WTC11 (cell line): ENCODE data around the gene CCDC28B. TPM values are rescaled to one million over a fixed set of nuclear protein-coding genes. Genes with fewer than 3 reads are reported as not detected.
"Not testable (repeated sequence)": the region's sequence is repeated elsewhere in the genome, so short reads cannot be mapped to it uniquely, and the experiment has no call there.

Source experiments
- ATAC-seq: fragments of 200-7000 bp; cut with Tn5 transposase; 2 replicates; pipeline ENCODE4 v1.10.0; 2021; ENCODE audit warnings: mild to moderate bottlenecking, moderate library complexity
- CTCF ChIA-PET: fragments of 300-600 bp; sonication (Branson Sonifier 250); formaldehyde crosslinking; loops from one replicate; lab custom pipeline; 2021; ENCODE audit warnings: antibody characterized with exemption; lab: Charles Lee
- POLR2A ChIA-PET: fragments of 350-600 bp; sonication (Branson Sonifier 250); formaldehyde crosslinking; loops from one replicate; lab custom pipeline; 2021; ENCODE audit warnings: antibody characterized with exemption; lab: Charles Lee
- DNase-seq: peaks from one replicate; pipeline ENCODE4 v3.0.0; 2021; ENCODE audit warnings: low spot score
- H3K27ac Mint-ChIP-seq: 2 replicates; pipeline ENCODE4 v1.8.0; 2021; ENCODE audit warnings: mixed read lengths
- H3K27me3 Mint-ChIP-seq: 2 replicates; pipeline ENCODE4 v1.8.0; 2021; ENCODE audit warnings: low read depth, mild to moderate bottlenecking, moderate library complexity, mixed read lengths
- H3K36me3 Mint-ChIP-seq: 2 replicates; pipeline ENCODE4 v1.8.0; 2021; ENCODE audit warnings: mixed read lengths
- H3K4me1 Mint-ChIP-seq: 2 replicates; pipeline ENCODE4 v1.8.0; 2022; ENCODE audit warnings: mixed read lengths
- H3K4me3 Mint-ChIP-seq: 2 replicates; pipeline ENCODE4 v1.8.0; 2021; ENCODE audit warnings: mild to moderate bottlenecking, moderate library complexity, mixed read lengths
- H3K9me3 Mint-ChIP-seq: 2 replicates; pipeline ENCODE4 v1.8.0; 2021; ENCODE audit warnings: mixed read lengths
- CBFB ChIP-seq: sonication (generic); formaldehyde crosslinking; IDR thresholded peaks from 2 replicates; pipeline ENCODE4 v1.8.1; 2022; ENCODE audit warnings: mild to moderate bottlenecking, low read depth, missing genetic modification reagents
- EMX1 ChIP-seq: fragments of 250-450 bp; sonication (Bioruptor Pico); IDR thresholded peaks from 2 replicates; pipeline ENCODE4 v1.8.0; 2021; ENCODE audit warnings: mild to moderate bottlenecking
- FOXJ3 ChIP-seq: sonication (generic); formaldehyde crosslinking; IDR thresholded peaks from 2 replicates; pipeline ENCODE4 v1.9.0; 2021; ENCODE audit warnings: missing genetic modification reagents, mild to moderate bottlenecking, borderline replicate concordance
- GTF2I ChIP-seq: fragments of 250-450 bp; sonication (Bioruptor Pico); conservative IDR thresholded peaks from 2 replicates; pipeline ENCODE4 v1.4.0; 2021; ENCODE audit warnings: mild to moderate bottlenecking
- JUN ChIP-seq: sonication (generic); formaldehyde crosslinking; IDR thresholded peaks from 2 replicates; pipeline ENCODE4 v1.8.0; 2023; ENCODE audit warnings: mild to moderate bottlenecking, missing genetic modification reagents
- NR1H2 ChIP-seq: sonication (generic); formaldehyde crosslinking; IDR thresholded peaks from 2 replicates; pipeline ENCODE4 v1.9.0; 2021; ENCODE audit warnings: mild to moderate bottlenecking, moderate library complexity, missing genetic modification reagents
- TEAD1 ChIP-seq: sonication (generic); formaldehyde crosslinking; IDR thresholded peaks from 2 replicates; pipeline ENCODE4 v1.8.0; 2022; ENCODE audit warnings: mild to moderate bottlenecking, missing genetic modification reagents
- TEAD4 ChIP-seq: sonication (generic); formaldehyde crosslinking; IDR thresholded peaks from 2 replicates; pipeline ENCODE4 v1.8.0; 2022; ENCODE audit warnings: mild to moderate bottlenecking, missing genetic modification reagents
- TP53 ChIP-seq: sonication (generic); formaldehyde crosslinking; IDR thresholded peaks from 2 replicates; pipeline ENCODE4 v1.8.1; 2023; ENCODE audit warnings: mild to moderate bottlenecking, missing genetic modification reagents
- total RNA-seq: library from RNA; stranded (reverse); gene quantifications from 3 replicates; pipeline ENCODE4 v1.2.3, GENCODE V29; 2021
- TF ChIP-seq, protein P1 (sequence below): sonication (generic); formaldehyde crosslinking; IDR thresholded peaks from 2 replicates; pipeline ENCODE4 v1.8.0; 2022; ENCODE audit warnings: mild to moderate bottlenecking, missing genetic modification reagents
- TF ChIP-seq, protein P2 (sequence below): sonication (generic); formaldehyde crosslinking; IDR thresholded peaks from 2 replicates; pipeline ENCODE4 v1.8.1; 2022; ENCODE audit warnings: missing genetic modification reagents, borderline replicate concordance
- TF ChIP-seq, protein P3 (sequence below): sonication (generic); formaldehyde crosslinking; IDR thresholded peaks from 2 replicates; pipeline ENCODE4 v1.8.1; 2022; ENCODE audit warnings: low read depth, mild to moderate bottlenecking, moderate library complexity, missing genetic modification reagents, borderline replicate concordance
- TF ChIP-seq, protein P4 (sequence below): sonication (generic); formaldehyde crosslinking; IDR thresholded peaks from 2 replicates; pipeline ENCODE4 v1.8.1; 2022; ENCODE audit warnings: mild to moderate bottlenecking, missing genetic modification reagents, moderate library complexity, borderline replicate concordance
- TF ChIP-seq, protein P5 (sequence below): fragments of 250-450 bp; sonication (Bioruptor Pico); IDR thresholded peaks from 2 replicates; pipeline ENCODE4 v2.1.2; 2022; ENCODE audit warnings: mild to moderate bottlenecking, moderate library complexity

Gene CCDC28B
- total RNA-seq, 1 experiment from 2014 or later: 34.4 TPM

DNA sequence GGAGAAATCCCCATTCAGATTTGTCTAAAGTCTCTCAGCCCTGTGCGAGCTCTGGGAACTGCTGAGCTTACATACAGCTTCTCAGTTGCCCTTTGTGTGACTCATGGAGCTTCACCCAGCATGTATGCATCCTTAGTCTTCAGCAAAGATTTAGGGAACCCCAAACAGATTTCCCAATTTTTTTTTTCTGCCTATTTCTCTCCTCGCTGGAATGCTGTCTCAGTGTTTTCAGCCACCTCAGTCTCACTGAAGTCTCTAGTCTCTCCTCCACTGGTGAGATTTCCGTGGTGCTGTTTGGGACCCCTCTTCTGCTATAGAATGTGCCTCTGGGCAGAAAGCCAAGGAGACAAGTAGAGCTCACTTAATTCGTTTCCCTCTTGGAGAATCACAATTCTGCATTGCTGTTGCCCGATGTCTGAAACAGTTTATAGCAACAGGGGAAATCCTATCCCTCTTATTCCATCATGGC is 49.0 kb upstream of the CCDC28B start (continued):
- no peak for TF ChIP-seq CBFB (CRISPR knock-in tag)
- TF ChIP-seq, all 79 proteins: peak for 0

DNA sequence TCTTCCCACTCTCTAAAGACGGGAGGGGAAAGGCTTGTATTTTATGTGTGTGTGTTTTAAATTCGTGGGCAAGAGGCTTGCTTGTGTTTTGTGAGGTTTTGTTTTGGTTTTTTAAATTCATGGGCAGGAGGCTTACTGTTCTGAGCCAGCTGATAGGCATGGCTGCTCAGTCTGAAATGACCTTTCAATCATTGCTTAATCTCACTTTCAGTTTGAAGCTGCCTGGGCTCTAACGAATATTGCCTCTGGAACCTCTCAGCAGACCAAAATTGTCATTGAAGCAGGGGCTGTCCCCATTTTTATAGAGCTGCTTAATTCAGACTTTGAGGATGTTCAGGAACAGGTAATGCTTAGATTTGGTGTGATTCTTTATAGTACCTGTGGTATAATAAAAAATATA is 41.2 kb upstream of the CCDC28B start:
- DNase-seq: no peak
- ChIA-PET POLR2A (no interaction called here), CTCF (no interaction called here)
- H3K27me3 Mint-ChIP-seq: no peaks in the 10 kb centered on the region
- no peaks in the 10 kb centered on the region for H3K4me1 Mint-ChIP-seq
- TF ChIP-seq, protein P1, sequence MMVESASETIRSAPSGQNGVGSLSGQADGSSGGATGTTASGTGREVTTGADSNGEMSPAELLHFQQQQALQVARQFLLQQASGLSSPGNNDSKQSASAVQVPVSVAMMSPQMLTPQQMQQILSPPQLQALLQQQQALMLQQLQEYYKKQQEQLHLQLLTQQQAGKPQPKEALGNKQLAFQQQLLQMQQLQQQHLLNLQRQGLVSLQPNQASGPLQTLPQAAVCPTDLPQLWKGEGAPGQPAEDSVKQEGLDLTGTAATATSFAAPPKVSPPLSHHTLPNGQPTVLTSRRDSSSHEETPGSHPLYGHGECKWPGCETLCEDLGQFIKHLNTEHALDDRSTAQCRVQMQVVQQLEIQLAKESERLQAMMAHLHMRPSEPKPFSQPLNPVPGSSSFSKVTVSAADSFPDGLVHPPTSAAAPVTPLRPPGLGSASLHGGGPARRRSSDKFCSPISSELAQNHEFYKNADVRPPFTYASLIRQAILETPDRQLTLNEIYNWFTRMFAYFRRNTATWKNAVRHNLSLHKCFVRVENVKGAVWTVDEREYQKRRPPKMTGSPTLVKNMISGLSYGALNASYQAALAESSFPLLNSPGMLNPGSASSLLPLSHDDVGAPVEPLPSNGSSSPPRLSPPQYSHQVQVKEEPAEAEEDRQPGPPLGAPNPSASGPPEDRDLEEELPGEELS (CRISPR knock-in tag): no peak
- TF ChIP-seq TEAD4 (CRISPR knock-in tag) (no peak), TP53 (no peak), FOXJ3 (CRISPR knock-in tag) (no peak), JUN (no peak)
- TF ChIP-seq, protein P2, sequence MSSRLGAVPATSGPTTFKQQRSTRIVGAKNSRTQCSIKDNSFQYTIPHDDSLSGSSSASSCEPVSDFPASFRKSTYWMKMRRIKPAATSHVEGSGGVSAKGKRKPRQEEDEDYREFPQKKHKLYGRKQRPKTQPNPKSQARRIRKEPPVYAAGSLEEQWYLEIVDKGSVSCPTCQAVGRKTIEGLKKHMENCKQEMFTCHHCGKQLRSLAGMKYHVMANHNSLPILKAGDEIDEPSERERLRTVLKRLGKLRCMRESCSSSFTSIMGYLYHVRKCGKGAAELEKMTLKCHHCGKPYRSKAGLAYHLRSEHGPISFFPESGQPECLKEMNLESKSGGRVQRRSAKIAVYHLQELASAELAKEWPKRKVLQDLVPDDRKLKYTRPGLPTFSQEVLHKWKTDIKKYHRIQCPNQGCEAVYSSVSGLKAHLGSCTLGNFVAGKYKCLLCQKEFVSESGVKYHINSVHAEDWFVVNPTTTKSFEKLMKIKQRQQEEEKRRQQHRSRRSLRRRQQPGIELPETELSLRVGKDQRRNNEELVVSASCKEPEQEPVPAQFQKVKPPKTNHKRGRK (CRISPR knock-in tag): no peak
- TF ChIP-seq, protein P3, sequence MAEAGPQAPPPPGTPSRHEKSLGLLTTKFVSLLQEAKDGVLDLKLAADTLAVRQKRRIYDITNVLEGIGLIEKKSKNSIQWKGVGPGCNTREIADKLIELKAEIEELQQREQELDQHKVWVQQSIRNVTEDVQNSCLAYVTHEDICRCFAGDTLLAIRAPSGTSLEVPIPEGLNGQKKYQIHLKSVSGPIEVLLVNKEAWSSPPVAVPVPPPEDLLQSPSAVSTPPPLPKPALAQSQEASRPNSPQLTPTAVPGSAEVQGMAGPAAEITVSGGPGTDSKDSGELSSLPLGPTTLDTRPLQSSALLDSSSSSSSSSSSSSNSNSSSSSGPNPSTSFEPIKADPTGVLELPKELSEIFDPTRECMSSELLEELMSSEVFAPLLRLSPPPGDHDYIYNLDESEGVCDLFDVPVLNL (CRISPR knock-in tag): no peak
- TF ChIP-seq, protein P4, sequence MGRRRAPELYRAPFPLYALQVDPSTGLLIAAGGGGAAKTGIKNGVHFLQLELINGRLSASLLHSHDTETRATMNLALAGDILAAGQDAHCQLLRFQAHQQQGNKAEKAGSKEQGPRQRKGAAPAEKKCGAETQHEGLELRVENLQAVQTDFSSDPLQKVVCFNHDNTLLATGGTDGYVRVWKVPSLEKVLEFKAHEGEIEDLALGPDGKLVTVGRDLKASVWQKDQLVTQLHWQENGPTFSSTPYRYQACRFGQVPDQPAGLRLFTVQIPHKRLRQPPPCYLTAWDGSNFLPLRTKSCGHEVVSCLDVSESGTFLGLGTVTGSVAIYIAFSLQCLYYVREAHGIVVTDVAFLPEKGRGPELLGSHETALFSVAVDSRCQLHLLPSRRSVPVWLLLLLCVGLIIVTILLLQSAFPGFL (CRISPR knock-in tag): no peak
- peaks cover 66% of the 10 kb centered on the region for H3K36me3 Mint-ChIP-seq
- H3K9me3 Mint-ChIP-seq: no peaks in the 10 kb centered on the region
- H3K4me3 Mint-ChIP-seq: no peak overlapping the region
- ATAC-seq: no peak
- no peak overlapping the region for H3K27ac Mint-ChIP-seq

DNA sequence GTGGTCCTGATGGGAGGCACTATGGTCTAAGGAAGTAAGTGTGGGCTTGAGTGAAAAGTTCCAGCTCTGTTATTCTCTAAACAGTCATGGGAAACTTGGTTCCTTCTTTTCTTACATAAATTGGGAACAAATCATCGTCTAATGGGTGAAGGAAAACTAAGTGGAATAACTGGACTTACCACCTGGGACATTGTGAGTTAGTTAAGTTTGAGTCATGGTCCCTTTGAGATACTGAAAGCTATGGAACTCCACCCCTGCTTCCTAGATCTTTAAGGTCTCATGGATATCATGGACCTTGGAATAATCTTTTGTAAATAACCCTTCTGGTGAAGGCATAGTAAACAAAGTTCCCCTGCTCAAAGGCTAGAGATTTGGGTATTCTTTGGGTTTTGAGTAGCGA is 37.0 kb upstream of the CCDC28B start:
- Mint-ChIP-seq H3K4me1 (no peaks in the 10 kb centered on the region), H3K4me3 (no peak overlapping the region)

DNA sequence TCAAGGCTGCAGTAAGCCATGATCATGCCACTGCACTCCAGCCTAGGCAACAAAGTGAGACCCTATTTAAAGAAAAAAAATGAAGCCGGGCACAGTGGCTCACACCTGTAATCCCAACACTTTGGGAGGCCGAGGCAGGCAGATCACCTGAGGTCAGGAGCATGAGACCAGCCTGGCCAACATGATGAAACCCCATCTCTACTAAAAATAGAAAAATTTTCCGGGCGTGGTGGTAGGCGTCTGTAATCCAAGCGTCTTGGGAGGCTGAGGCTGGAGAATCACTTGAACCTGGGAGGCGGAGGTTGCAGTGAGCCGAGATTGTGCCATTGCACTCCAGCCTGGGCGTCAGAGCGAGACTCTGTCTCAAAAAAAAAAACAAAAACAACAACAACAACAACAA is 34.8 kb upstream of the CCDC28B start:
- H3K27me3 Mint-ChIP-seq, H3K27ac Mint-ChIP-seq, H3K4me3 Mint-ChIP-seq, POLR2A ChIA-PET, H3K4me1 Mint-ChIP-seq, H3K9me3 Mint-ChIP-seq, DNase-seq, CTCF ChIA-PET, ATAC-seq: not testable (repeated sequence)
- H3K36me3 Mint-ChIP-seq: peaks cover 61% of the 10 kb centered on the region

More for the DNA sequence above, 37.0 kb upstream of the CCDC28B start:
- POLR2A ChIA-PET: interaction anchor here (0.6 kb wide), 1 partner anchor 1052 kb away, joined by 3 read pairs; no protein-coding TSS in a partner anchor
- CTCF ChIA-PET: no interaction called here
- peaks cover under 1% of the 10 kb centered on the region; the same call in 1 of the 2 replicates for H3K9me3 Mint-ChIP-seq
- no peak for TF ChIP-seq TEAD1
- no peak for TF ChIP-seq NR1H2 (CRISPR knock-in tag)
- TF ChIP-seq, protein P5, sequence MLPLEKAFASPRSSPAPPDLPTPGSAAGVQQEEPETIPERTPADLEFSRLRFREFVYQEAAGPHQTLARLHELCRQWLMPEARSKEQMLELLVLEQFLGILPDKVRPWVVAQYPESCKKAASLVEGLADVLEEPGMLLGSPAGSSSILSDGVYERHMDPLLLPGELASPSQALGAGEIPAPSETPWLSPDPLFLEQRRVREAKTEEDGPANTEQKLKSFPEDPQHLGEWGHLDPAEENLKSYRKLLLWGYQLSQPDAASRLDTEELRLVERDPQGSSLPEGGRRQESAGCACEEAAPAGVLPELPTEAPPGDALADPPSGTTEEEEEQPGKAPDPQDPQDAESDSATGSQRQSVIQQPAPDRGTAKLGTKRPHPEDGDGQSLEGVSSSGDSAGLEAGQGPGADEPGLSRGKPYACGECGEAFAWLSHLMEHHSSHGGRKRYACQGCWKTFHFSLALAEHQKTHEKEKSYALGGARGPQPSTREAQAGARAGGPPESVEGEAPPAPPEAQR: no peak
- TF ChIP-seq EMX1 (CRISPR knock-in tag): no peak
- no peak for TF ChIP-seq FOXJ3 (CRISPR knock-in tag)
- TF ChIP-seq, protein P2 (CRISPR knock-in tag): no peak
- no peak for TF ChIP-seq GTF2I (CRISPR knock-in tag)
- no peaks in the 10 kb centered on the region for H3K27me3 Mint-ChIP-seq
- ATAC-seq (no peak), DNase-seq (no peak)
- peaks cover 62% of the 10 kb centered on the region for H3K36me3 Mint-ChIP-seq
- no peak overlapping the region for H3K27ac Mint-ChIP-seq
